Testis (tissue), 2 donors: ENCODE measurements around the gene GRIA1.

Experiments
- POLR2A ChIP-seq: fragments of 450-650 bp; IDR thresholded peaks from one replicate; pipeline ENCODE4 v1.6.1; 2017; ENCODE audit warnings: antibody characterized with exemption, mild to moderate bottlenecking, moderate library complexity
- TF ChIP-seq, protein P1 (sequence below), 3 experiments: fragments of 450-650 bp in 2 of 3; fragments of 200-600 bp in 1 of 3; sonication (generic) in 1 of 3; IDR thresholded peaks; one replicate each; pipeline ENCODE4 v1.5.1; 2016 to 2019; ENCODE audit warnings: antibody characterized with exemption in 3 of 3, mild to moderate bottlenecking in 2 of 3, moderate library complexity in 1 of 3

DNA sequence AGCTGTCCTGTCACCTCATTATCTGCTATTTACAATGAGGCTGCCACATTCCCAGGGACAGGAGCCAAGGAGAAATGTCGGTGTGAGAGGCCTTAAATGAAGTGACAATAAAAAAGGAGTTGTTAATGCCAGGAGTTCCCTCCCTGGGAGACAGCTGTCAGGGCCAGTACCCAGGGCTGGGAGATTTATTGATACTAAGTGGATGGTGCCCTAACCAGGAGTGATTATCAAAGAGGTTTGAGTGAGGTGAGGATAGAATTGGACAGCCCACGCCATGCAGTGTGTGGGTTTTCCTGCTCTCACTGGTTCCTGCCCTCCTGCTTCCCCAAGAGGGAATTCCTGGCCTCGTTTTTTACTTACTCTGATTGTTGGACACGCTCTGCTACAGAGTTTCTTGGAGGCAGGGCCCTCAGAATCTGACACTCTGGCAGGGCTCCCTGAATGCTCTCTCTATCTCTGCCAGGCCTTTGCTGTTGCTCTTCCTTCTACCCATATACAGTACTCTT, 150.8 kb downstream of the GRIA1 start:
- TF ChIP-seq, protein P1, sequence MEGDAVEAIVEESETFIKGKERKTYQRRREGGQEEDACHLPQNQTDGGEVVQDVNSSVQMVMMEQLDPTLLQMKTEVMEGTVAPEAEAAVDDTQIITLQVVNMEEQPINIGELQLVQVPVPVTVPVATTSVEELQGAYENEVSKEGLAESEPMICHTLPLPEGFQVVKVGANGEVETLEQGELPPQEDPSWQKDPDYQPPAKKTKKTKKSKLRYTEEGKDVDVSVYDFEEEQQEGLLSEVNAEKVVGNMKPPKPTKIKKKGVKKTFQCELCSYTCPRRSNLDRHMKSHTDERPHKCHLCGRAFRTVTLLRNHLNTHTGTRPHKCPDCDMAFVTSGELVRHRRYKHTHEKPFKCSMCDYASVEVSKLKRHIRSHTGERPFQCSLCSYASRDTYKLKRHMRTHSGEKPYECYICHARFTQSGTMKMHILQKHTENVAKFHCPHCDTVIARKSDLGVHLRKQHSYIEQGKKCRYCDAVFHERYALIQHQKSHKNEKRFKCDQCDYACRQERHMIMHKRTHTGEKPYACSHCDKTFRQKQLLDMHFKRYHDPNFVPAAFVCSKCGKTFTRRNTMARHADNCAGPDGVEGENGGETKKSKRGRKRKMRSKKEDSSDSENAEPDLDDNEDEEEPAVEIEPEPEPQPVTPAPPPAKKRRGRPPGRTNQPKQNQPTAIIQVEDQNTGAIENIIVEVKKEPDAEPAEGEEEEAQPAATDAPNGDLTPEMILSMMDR (IDR thresholded peaks at IDR 0.05): no peak
- no peak for TF ChIP-seq POLR2A
